BLaER1 treated with 17β-estradiol and CSF1 and Interleukin-3, amounts not matched to agents 10 nM and 100 nM (cell line): ENCODE measurements around the gene ZNF322.
A peak's percentile ranks its signal among the peaks of the same experiment; 100 is the strongest.

ENCODE experiments used
- H3K27ac ChIP-seq, 11 experiments: shearing (Covaris generic); formaldehyde crosslinking; 2 replicates each; pipeline ENCODE4 v1.8.1; 2022
- H3K27me3 ChIP-seq, 11 experiments: shearing (Covaris generic); formaldehyde crosslinking; 2 replicates each; pipeline ENCODE4 v1.8.1; 2022
- H3K36me3 ChIP-seq, 11 experiments: shearing (Covaris generic); formaldehyde crosslinking; 2 replicates each; pipeline ENCODE4 v1.8.1; 2022
- H3K4me1 ChIP-seq, 10 experiments: shearing (Covaris generic); formaldehyde crosslinking; 2 replicates each; pipeline ENCODE4 v1.8.1; 2022
- H3K4me2 ChIP-seq, 11 experiments: shearing (Covaris generic); formaldehyde crosslinking; 2 replicates each; pipeline ENCODE4 v1.8.1; 2022
- H3K4me3 ChIP-seq, 10 experiments: shearing (Covaris generic); formaldehyde crosslinking; 2 replicates each; pipeline ENCODE4 v1.8.1; 2022
- H3K9ac ChIP-seq, 11 experiments: shearing (Covaris generic); formaldehyde crosslinking; 2 replicates each; pipeline ENCODE4 v1.8.1; 2022
- H3K9me3 ChIP-seq, 11 experiments: shearing (Covaris generic); formaldehyde crosslinking; replicated peaks in 1 of 11; 2 replicates each; pipeline ENCODE4 v1.8.1; 2022
- H4K20me1 ChIP-seq, 11 experiments: shearing (Covaris generic); formaldehyde crosslinking; 2 replicates each; pipeline ENCODE4 v1.8.1; 2022
- Cebpa-rat ChIP-seq, 11 experiments: shearing (Covaris generic); IDR thresholded peaks; 2 replicates each; pipeline ENCODE4 v1.8.1; 2022

ZNF322 gene

GRCh38 chr6:26623339-26623859, 36.1 kb downstream of the ZNF322 start:
- no peaks in the 10 kb centered on the region for H3K36me3 ChIP-seq
- no peaks in the 10 kb centered on the region for H3K27me3 ChIP-seq
- no peak overlapping the region for H3K27ac ChIP-seq
- peaks cover 13 to 22% (median 21%) of the 10 kb centered on the region in 11 experiments; a peak in 21 of 22 replicates for H3K9me3 ChIP-seq
- no peaks in the 10 kb centered on the region for H4K20me1 ChIP-seq
- H3K4me2 ChIP-seq, result no peak overlapping the region
- peaks cover 0 to 3% (median 0%) of the 10 kb centered on the region in 10 experiments; a peak in 1 of 20 replicates for H3K4me1 ChIP-seq
- no peak overlapping the region for H3K9ac ChIP-seq
- TF ChIP-seq Cebpa-rat (IDR thresholded peaks at IDR 0.05), result no peak
- no peak overlapping the region for H3K4me3 ChIP-seq

GRCh38 chr6:26613689-26614683, 45.6 kb downstream of the ZNF322 start:
- H3K4me3 ChIP-seq, result no peak overlapping the region
- H3K9me3 ChIP-seq, result peaks cover 29 to 46% (median 37%) of the 10 kb centered on the region in 11 experiments
- no peaks in the 10 kb centered on the region for H4K20me1 ChIP-seq
- no peak overlapping the region for H3K9ac ChIP-seq
- H3K4me1 ChIP-seq, result no peaks in the 10 kb centered on the region
- peaks cover 0 to 7% (median 0%) of the 10 kb centered on the region in 11 experiments; a peak in 1 of 22 replicates for H3K36me3 ChIP-seq
- H3K27ac ChIP-seq, result no peak overlapping the region
- TF ChIP-seq Cebpa-rat (IDR thresholded peaks at IDR 0.05), result no peak
- H3K27me3 ChIP-seq, result peaks cover 0 to 25% (median 20%) of the 10 kb centered on the region in 11 experiments; a peak in 17 of 22 replicates
- no peak overlapping the region for H3K4me2 ChIP-seq

- H3K36me3 ChIP-seq, result peaks cover 0 to 7% (median 0%) of the 10 kb centered on the region in 11 experiments; a peak in 1 of 22 replicates
- H3K4me2 ChIP-seq, result no peak overlapping the region
- no peaks in the 10 kb centered on the region for H3K4me1 ChIP-seq
- peaks cover 0 to 25% (median 20%) of the 10 kb centered on the region in 11 experiments; a peak in 17 of 22 replicates for H3K27me3 ChIP-seq
- H3K9me3 ChIP-seq, result peaks cover 29 to 46% (median 37%) of the 10 kb centered on the region in 11 experiments
- H3K9ac ChIP-seq, result no peak overlapping the region
- no peak for TF ChIP-seq Cebpa-rat (IDR thresholded peaks at IDR 0.05)
- no peak overlapping the region for H3K27ac ChIP-seq
- H4K20me1 ChIP-seq, result no peaks in the 10 kb centered on the region
- no peak overlapping the region for H3K4me3 ChIP-seq
These were observed 46.3 kb downstream of the ZNF322 start for GRCh38 chr6:26613201-26613600.

- TF ChIP-seq Cebpa-rat (IDR thresholded peaks at IDR 0.05), result no peak
- peaks cover 0 to 25% (median 20%) of the 10 kb centered on the region in 11 experiments; a peak in 17 of 22 replicates for H3K27me3 ChIP-seq
- peaks cover 27 to 37% (median 31%) of the 10 kb centered on the region in 11 experiments for H3K9me3 ChIP-seq
- H3K4me3 ChIP-seq, result no peak overlapping the region
- H3K36me3 ChIP-seq, result peaks cover 0 to 7% (median 0%) of the 10 kb centered on the region in 11 experiments; a peak in 1 of 22 replicates
- H3K9ac ChIP-seq, result no peak overlapping the region
- peaks cover 0 to 4% (median 2%) of the 10 kb centered on the region in 10 experiments; a peak in 4 of 20 replicates for H3K4me1 ChIP-seq
- H3K27ac ChIP-seq, result no peak overlapping the region
- H4K20me1 ChIP-seq, result no peaks in the 10 kb centered on the region
- no peak overlapping the region for H3K4me2 ChIP-seq
These were observed 47.9 kb downstream of the ZNF322 start for GRCh38 chr6:26611599-26611998.

GRCh38 chr6:26609463-26609862, 50.1 kb downstream of the ZNF322 start:
- no peak overlapping the region for H3K9ac ChIP-seq
- H3K27me3 ChIP-seq, result peaks cover 0 to 18% (median 15%) of the 10 kb centered on the region in 11 experiments; a peak in 17 of 22 replicates

GRCh38 chr6:26607434-26608230, 51.9 kb downstream of the ZNF322 start:
- no peaks in the 10 kb centered on the region; a peak in 1 of 22 replicates for H3K9me3 ChIP-seq
- H3K4me3 ChIP-seq, result no peak overlapping the region
- no peaks in the 10 kb centered on the region for H4K20me1 ChIP-seq
- H3K4me2 ChIP-seq, result peak overlapping the region in 3 of 11 experiments; percentile 3 to 32 (median 17); a peak in 5 of 22 replicates
- TF ChIP-seq Cebpa-rat (IDR thresholded peaks at IDR 0.05), result no peak
- no peak overlapping the region for H3K27ac ChIP-seq
- H3K27me3 ChIP-seq, result no peaks in the 10 kb centered on the region
- peaks cover 0 to 17% (median 3%) of the 10 kb centered on the region in 10 experiments; a peak in 7 of 20 replicates for H3K4me1 ChIP-seq
- H3K9ac ChIP-seq, result no peak overlapping the region; a peak in 1 of 22 replicates
- H3K36me3 ChIP-seq, result peaks cover 0 to 3% (median 0%) of the 10 kb centered on the region in 11 experiments; a peak in 2 of 22 replicates

More at GRCh38 chr6:26609463-26609862, 50.1 kb downstream of the ZNF322 start:
- Histone ChIP-seq H3K27ac (no peak overlapping the region), H3K9me3 (peaks cover 10 to 16% (median 14%) of the 10 kb centered on the region in 11 experiments), H3K4me3 (no peak overlapping the region), H4K20me1 (no peaks in the 10 kb centered on the region), H3K4me1 (peaks cover 0 to 7% (median 3%) of the 10 kb centered on the region in 10 experiments; a peak in 4 of 20 replicates), H3K4me2 (no peak overlapping the region), H3K36me3 (peaks cover 0 to 6% (median 0%) of the 10 kb centered on the region in 11 experiments; a peak in 1 of 22 replicates)
- TF ChIP-seq Cebpa-rat (IDR thresholded peaks at IDR 0.05), result no peak

GRCh38 chr6:26604797-26605196, 54.7 kb downstream of the ZNF322 start:
- Histone ChIP-seq H3K27ac (no peak overlapping the region), H3K4me2 (no peak overlapping the region), H3K4me1 (peaks cover 0 to 17% (median 3%) of the 10 kb centered on the region in 10 experiments; a peak in 7 of 20 replicates), H3K9ac (no peak overlapping the region), H4K20me1 (peaks cover 0 to 7% (median 0%) of the 10 kb centered on the region in 11 experiments; a peak in 3 of 22 replicates), H3K27me3 (no peaks in the 10 kb centered on the region), H3K4me3 (no peak overlapping the region), H3K36me3 (peaks cover 7 to 16% (median 10%) of the 10 kb centered on the region in 11 experiments; a peak in 20 of 22 replicates), H3K9me3 (no peaks in the 10 kb centered on the region)
- TF ChIP-seq Cebpa-rat (IDR thresholded peaks at IDR 0.05), result no peak

- TF ChIP-seq Cebpa-rat (IDR thresholded peaks at IDR 0.05), result no peak
- Histone ChIP-seq H3K27ac (no peak overlapping the region), H3K27me3 (no peaks in the 10 kb centered on the region), H3K9me3 (no peaks in the 10 kb centered on the region), H3K4me1 (peaks cover 0 to 17% (median 3%) of the 10 kb centered on the region in 10 experiments; a peak in 8 of 20 replicates), H3K9ac (no peak overlapping the region), H3K4me3 (no peak overlapping the region), H4K20me1 (peaks cover 0 to 15% (median 0%) of the 10 kb centered on the region in 11 experiments; a peak in 5 of 22 replicates), H3K36me3 (peaks cover 14 to 24% (median 17%) of the 10 kb centered on the region in 11 experiments), H3K4me2 (no peak overlapping the region)
These were observed 55.5 kb downstream of the ZNF322 start for GRCh38 chr6:26604026-26604425.
